ENCODE results near the gene ANKRD9.

DNA sequence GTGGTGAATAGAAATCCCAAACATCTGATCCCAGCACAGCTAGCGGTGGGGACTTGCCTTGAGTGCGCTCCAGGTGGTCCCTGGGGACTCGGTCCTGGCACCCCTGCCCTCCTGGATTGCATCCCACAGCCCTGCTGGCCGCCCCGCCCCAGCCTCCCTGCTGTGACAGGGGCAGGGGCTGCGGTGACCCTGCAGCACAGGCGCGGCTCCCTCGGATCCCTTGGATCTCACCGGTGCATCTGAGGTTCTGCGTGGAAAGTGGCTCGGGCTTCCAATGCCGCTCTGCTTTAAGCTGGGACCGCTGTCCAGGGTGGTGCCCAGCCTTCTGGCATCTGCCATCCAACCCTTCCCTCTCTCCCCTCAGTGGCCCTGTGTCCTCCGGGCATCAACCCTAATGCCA lies 16.0 kb downstream of the ANKRD9 start:
- TF ChIP-seq BACH2 (CRISPR knock-in tag; IDR thresholded peaks at IDR 0.05; ENCODE audit: borderline replicate concordance) (no peak), RARB (CRISPR knock-in tag; IDR thresholded peaks at IDR 0.05) (no peak), ZFP30 (CRISPR knock-in tag; IDR thresholded peaks at IDR 0.05) (no peak), ISL1 (CRISPR knock-in tag; IDR thresholded peaks at IDR 0.05) (no peak), SNAI2 (CRISPR knock-in tag; IDR thresholded peaks at IDR 0.05) (no peak), ZNF565 (CRISPR knock-in tag; conservative IDR thresholded peaks at IDR 0.05; ENCODE audit: low read depth) (no peak), ARNTL (CRISPR knock-in tag; IDR thresholded peaks at IDR 0.05; ENCODE audit: borderline replicate concordance, low read depth) (no peak), OSR1 (CRISPR knock-in tag; IDR thresholded peaks at IDR 0.05) (no peak), TOX (CRISPR knock-in tag; IDR thresholded peaks at IDR 0.05; ENCODE audit: borderline replicate concordance) (no peak)
- TF ChIP-seq, protein P1, sequence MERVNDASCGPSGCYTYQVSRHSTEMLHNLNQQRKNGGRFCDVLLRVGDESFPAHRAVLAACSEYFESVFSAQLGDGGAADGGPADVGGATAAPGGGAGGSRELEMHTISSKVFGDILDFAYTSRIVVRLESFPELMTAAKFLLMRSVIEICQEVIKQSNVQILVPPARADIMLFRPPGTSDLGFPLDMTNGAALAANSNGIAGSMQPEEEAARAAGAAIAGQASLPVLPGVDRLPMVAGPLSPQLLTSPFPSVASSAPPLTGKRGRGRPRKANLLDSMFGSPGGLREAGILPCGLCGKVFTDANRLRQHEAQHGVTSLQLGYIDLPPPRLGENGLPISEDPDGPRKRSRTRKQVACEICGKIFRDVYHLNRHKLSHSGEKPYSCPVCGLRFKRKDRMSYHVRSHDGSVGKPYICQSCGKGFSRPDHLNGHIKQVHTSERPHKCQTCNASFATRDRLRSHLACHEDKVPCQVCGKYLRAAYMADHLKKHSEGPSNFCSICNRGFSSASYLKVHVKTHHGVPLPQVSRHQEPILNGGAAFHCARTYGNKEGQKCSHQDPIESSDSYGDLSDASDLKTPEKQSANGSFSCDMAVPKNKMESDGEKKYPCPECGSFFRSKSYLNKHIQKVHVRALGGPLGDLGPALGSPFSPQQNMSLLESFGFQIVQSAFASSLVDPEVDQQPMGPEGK (CRISPR knock-in tag; IDR thresholded peaks at IDR 0.05; ENCODE audit: borderline replicate concordance): no peak
- TF ChIP-seq, protein P2, sequence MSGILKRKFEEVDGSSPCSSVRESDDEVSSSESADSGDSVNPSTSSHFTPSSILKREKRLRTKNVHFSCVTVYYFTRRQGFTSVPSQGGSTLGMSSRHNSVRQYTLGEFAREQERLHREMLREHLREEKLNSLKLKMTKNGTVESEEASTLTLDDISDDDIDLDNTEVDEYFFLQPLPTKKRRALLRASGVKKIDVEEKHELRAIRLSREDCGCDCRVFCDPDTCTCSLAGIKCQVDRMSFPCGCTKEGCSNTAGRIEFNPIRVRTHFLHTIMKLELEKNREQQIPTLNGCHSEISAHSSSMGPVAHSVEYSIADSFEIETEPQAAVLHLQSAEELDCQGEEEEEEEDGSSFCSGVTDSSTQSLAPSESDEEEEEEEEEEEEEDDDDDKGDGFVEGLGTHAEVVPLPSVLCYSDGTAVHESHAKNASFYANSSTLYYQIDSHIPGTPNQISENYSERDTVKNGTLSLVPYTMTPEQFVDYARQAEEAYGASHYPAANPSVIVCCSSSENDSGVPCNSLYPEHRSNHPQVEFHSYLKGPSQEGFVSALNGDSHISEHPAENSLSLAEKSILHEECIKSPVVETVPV (CRISPR knock-in tag; IDR thresholded peaks at IDR 0.05): no peak
- TF ChIP-seq, protein P3, sequence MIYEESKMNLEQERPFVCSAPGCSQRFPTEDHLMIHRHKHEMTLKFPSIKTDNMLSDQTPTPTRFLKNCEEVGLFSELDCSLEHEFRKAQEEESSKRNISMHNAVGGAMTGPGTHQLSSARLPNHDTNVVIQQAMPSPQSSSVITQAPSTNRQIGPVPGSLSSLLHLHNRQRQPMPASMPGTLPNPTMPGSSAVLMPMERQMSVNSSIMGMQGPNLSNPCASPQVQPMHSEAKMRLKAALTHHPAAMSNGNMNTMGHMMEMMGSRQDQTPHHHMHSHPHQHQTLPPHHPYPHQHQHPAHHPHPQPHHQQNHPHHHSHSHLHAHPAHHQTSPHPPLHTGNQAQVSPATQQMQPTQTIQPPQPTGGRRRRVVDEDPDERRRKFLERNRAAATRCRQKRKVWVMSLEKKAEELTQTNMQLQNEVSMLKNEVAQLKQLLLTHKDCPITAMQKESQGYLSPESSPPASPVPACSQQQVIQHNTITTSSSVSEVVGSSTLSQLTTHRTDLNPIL (CRISPR knock-in tag; IDR thresholded peaks at IDR 0.05; ENCODE audit: low read depth): no peak
